Measurements from ENCODE around the gene TRAK1.
A peak's percentile ranks its signal among the peaks of the same experiment; 100 is the strongest.
"Not testable (repeated sequence)": the region's sequence is repeated elsewhere in the genome, so short reads cannot be mapped to it uniquely, and the experiment has no call there.

The TRAK1 gene

GRCh38 chr3:42097566-42097946, 6.4 kb downstream of the TRAK1 start:
- no peak for DNase-seq (ENCODE audit: low read depth)

- DNase-seq (ENCODE audit: low read depth): no peak
Observed at GRCh38 chr3:42098171-42098570, 7.0 kb downstream of the TRAK1 start.

- DNase-seq (ENCODE audit: low read depth): no peak
Observed at GRCh38 chr3:42099020-42099765, 8.0 kb downstream of the TRAK1 start.

- peak; percentile 24 for DNase-seq (ENCODE audit: low read depth)
Observed at GRCh38 chr3:42101048-42101447, 9.9 kb downstream of the TRAK1 start.

- DNase-seq (ENCODE audit: low read depth): no peak
Observed at GRCh38 chr3:42101481-42101880, 10.3 kb downstream of the TRAK1 start.

GRCh38 chr3:42102571-42102970, 11.4 kb downstream of the TRAK1 start:
- DNase-seq (ENCODE audit: low read depth): no peak

GRCh38 chr3:42103921-42104665, 12.9 kb downstream of the TRAK1 start:
- not testable (repeated sequence) for DNase-seq (ENCODE audit: low read depth)

GRCh38 chr3:42105994-42106393, 14.8 kb downstream of the TRAK1 start:
- not testable (repeated sequence) for DNase-seq (ENCODE audit: low read depth)

GRCh38 chr3:42106646-42107045, 15.5 kb downstream of the TRAK1 start:
- no peak for DNase-seq (ENCODE audit: low read depth)

GRCh38 chr3:42110631-42111030, 19.5 kb downstream of the TRAK1 start:
- no peak for DNase-seq (ENCODE audit: low read depth)

- no peak for DNase-seq (ENCODE audit: low read depth)
Observed at GRCh38 chr3:42114130-42114725, 23.1 kb downstream of the TRAK1 start.

GRCh38 chr3:42115215-42115614, 24.1 kb downstream of the TRAK1 start:
- no peak for DNase-seq (ENCODE audit: low read depth)

- no peak for DNase-seq (ENCODE audit: low read depth)
Observed at GRCh38 chr3:42115946-42116345, 24.8 kb downstream of the TRAK1 start.

- no peak for DNase-seq (ENCODE audit: low read depth)
Observed at GRCh38 chr3:42116466-42116865, 25.3 kb downstream of the TRAK1 start.

- no peak for DNase-seq (ENCODE audit: low read depth)
Observed at GRCh38 chr3:42117175-42118008, 26.2 kb downstream of the TRAK1 start.

GRCh38 chr3:42118762-42119361, 27.7 kb downstream of the TRAK1 start:
- DNase-seq (ENCODE audit: low read depth): no peak

- DNase-seq (ENCODE audit: low read depth): no peak
Observed at GRCh38 chr3:42119561-42120355, 28.6 kb downstream of the TRAK1 start.

- no peak for DNase-seq (ENCODE audit: low read depth)
Observed at GRCh38 chr3:42120866-42121265, 29.7 kb downstream of the TRAK1 start.

GRCh38 chr3:42122261-42123011, 31.3 kb downstream of the TRAK1 start:
- no peak for DNase-seq (ENCODE audit: low read depth)

GRCh38 chr3:42123012-42123581, 31.9 kb downstream of the TRAK1 start:
- no peak for DNase-seq (ENCODE audit: low read depth)

Measured in fibroblast of the conjunctiva (primary cell).